ENCODE results near the gene FBN1. TPM values are rescaled to one million over a fixed set of nuclear protein-coding genes. Genes with fewer than 3 reads are reported as not detected.

FBN1 gene
- total RNA-seq, 2 experiments from 2014 or later: 1.1 to 1.6 TPM

- DNase-seq: no peak
- Mint-ChIP-seq H3K27me3 (no peaks in the 10 kb centered on the region), H3K36me3 (ENCODE audit: low read depth) (no peaks in the 10 kb centered on the region), H3K27ac (no peak overlapping the region), H3K9me3 (no peaks in the 10 kb centered on the region), H3K4me1 (peaks cover 3% of the 10 kb centered on the region), H3K4me3 (no peak overlapping the region)
- CTCF ChIA-PET: no interaction called here
- POLR2A ChIA-PET: no interaction called here
Measured at GRCh38 chr15:48467801-48468200, 177.7 kb downstream of the FBN1 start.

GRCh38 chr15:48466820-48467219 is 178.7 kb downstream of the FBN1 start:
- ChIA-PET CTCF (no interaction called here), POLR2A (no interaction called here)
- Mint-ChIP-seq H3K9me3 (no peaks in the 10 kb centered on the region), H3K4me3 (no peak overlapping the region), H3K27me3 (no peaks in the 10 kb centered on the region), H3K27ac (no peak overlapping the region), H3K4me1 (no peaks in the 10 kb centered on the region), H3K36me3 (ENCODE audit: low read depth) (no peaks in the 10 kb centered on the region)
- DNase-seq: no peak

GRCh38 chr15:48466079-48466478 is 179.4 kb downstream of the FBN1 start:
- Mint-ChIP-seq H3K27ac (no peak overlapping the region), H3K4me1 (no peaks in the 10 kb centered on the region), H3K9me3 (no peaks in the 10 kb centered on the region), H3K27me3 (no peaks in the 10 kb centered on the region), H3K36me3 (ENCODE audit: low read depth) (no peaks in the 10 kb centered on the region), H3K4me3 (no peak overlapping the region)
- ChIA-PET CTCF (no interaction called here), POLR2A (no interaction called here)
- DNase-seq: no peak

- Mint-ChIP-seq H3K27me3 (no peaks in the 10 kb centered on the region), H3K27ac (no peak overlapping the region), H3K4me1 (no peaks in the 10 kb centered on the region), H3K9me3 (no peaks in the 10 kb centered on the region), H3K4me3 (no peak overlapping the region), H3K36me3 (ENCODE audit: low read depth) (no peaks in the 10 kb centered on the region)
- no peak for DNase-seq
- CTCF ChIA-PET: no interaction called here
- POLR2A ChIA-PET: no interaction called here
Measured at GRCh38 chr15:48465410-48465809, 180.1 kb downstream of the FBN1 start.

GRCh38 chr15:48463366-48463880 is 182.1 kb downstream of the FBN1 start:
- Mint-ChIP-seq H3K27ac (no peak overlapping the region), H3K36me3 (ENCODE audit: low read depth) (no peaks in the 10 kb centered on the region), H3K4me1 (no peaks in the 10 kb centered on the region), H3K9me3 (no peaks in the 10 kb centered on the region), H3K4me3 (no peak overlapping the region), H3K27me3 (no peaks in the 10 kb centered on the region)
- CTCF ChIA-PET: no interaction called here
- POLR2A ChIA-PET: no interaction called here
- DNase-seq: no peak

GRCh38 chr15:48462688-48463087 is 182.8 kb downstream of the FBN1 start:
- H3K9me3 Mint-ChIP-seq: no peaks in the 10 kb centered on the region
- ChIA-PET CTCF (no interaction called here), POLR2A (no interaction called here)
- DNase-seq: no peak
- no peak overlapping the region for H3K27ac Mint-ChIP-seq
- no peaks in the 10 kb centered on the region for H3K4me1 Mint-ChIP-seq
- no peak overlapping the region for H3K4me3 Mint-ChIP-seq
- H3K27me3 Mint-ChIP-seq: no peaks in the 10 kb centered on the region
- no peaks in the 10 kb centered on the region for H3K36me3 Mint-ChIP-seq (ENCODE audit: low read depth)

GRCh38 chr15:48459571-48460442 is 185.7 kb downstream of the FBN1 start:
- ChIA-PET CTCF (interaction anchor here (1.3 kb wide), 1 partner anchor 12 kb away, joined by 3 read pairs; no protein-coding TSS in a partner anchor), POLR2A (no interaction called here)
- no peak for DNase-seq
- no peak overlapping the region for H3K27ac Mint-ChIP-seq
- no peak overlapping the region for H3K4me3 Mint-ChIP-seq
- no peaks in the 10 kb centered on the region for H3K4me1 Mint-ChIP-seq
- no peaks in the 10 kb centered on the region for H3K27me3 Mint-ChIP-seq
- no peaks in the 10 kb centered on the region for H3K9me3 Mint-ChIP-seq
- H3K36me3 Mint-ChIP-seq (ENCODE audit: low read depth): no peaks in the 10 kb centered on the region

- Mint-ChIP-seq H3K4me3 (no peak overlapping the region), H3K27me3 (no peaks in the 10 kb centered on the region), H3K36me3 (ENCODE audit: low read depth) (no peaks in the 10 kb centered on the region), H3K9me3 (no peaks in the 10 kb centered on the region), H3K27ac (no peak overlapping the region), H3K4me1 (no peaks in the 10 kb centered on the region)
- ChIA-PET CTCF (interaction anchor here (1.3 kb wide), 1 partner anchor 13 kb away, joined by 3 read pairs; no protein-coding TSS in a partner anchor), POLR2A (no interaction called here)
- DNase-seq: no peak
Measured at GRCh38 chr15:48458876-48459275, 186.6 kb downstream of the FBN1 start.

GRCh38 chr15:48456134-48456533 is 189.4 kb downstream of the FBN1 start:
- H3K27ac Mint-ChIP-seq: no peak overlapping the region
- ChIA-PET CTCF (no interaction called here), POLR2A (no interaction called here)
- H3K36me3 Mint-ChIP-seq (ENCODE audit: low read depth): no peaks in the 10 kb centered on the region
- no peak overlapping the region for H3K4me3 Mint-ChIP-seq
- H3K27me3 Mint-ChIP-seq: no peaks in the 10 kb centered on the region
- H3K4me1 Mint-ChIP-seq: no peaks in the 10 kb centered on the region
- no peaks in the 10 kb centered on the region for H3K9me3 Mint-ChIP-seq
- no peak for DNase-seq

- Mint-ChIP-seq H3K4me3 (no peak overlapping the region), H3K36me3 (ENCODE audit: low read depth) (no peaks in the 10 kb centered on the region)
- CTCF ChIA-PET: no interaction called here
Measured at GRCh38 chr15:48451736-48452135, 193.8 kb downstream of the FBN1 start.

GRCh38 chr15:48451241-48451640 is 194.3 kb downstream of the FBN1 start:
- ChIA-PET CTCF (no interaction called here), POLR2A (no interaction called here)
- H3K27ac Mint-ChIP-seq: no peak overlapping the region
- peaks cover 3% of the 10 kb centered on the region for H3K27me3 Mint-ChIP-seq
- no peak overlapping the region for H3K4me3 Mint-ChIP-seq
- no peaks in the 10 kb centered on the region for H3K9me3 Mint-ChIP-seq
- DNase-seq: no peak
- H3K4me1 Mint-ChIP-seq: no peaks in the 10 kb centered on the region
- H3K36me3 Mint-ChIP-seq (ENCODE audit: low read depth): no peaks in the 10 kb centered on the region

More at GRCh38 chr15:48451736-48452135, 193.8 kb downstream of the FBN1 start:
- DNase-seq: no peak
- POLR2A ChIA-PET: no interaction called here
- peaks cover 3% of the 10 kb centered on the region for H3K27me3 Mint-ChIP-seq
- no peaks in the 10 kb centered on the region for H3K9me3 Mint-ChIP-seq
- no peak overlapping the region for H3K27ac Mint-ChIP-seq
- H3K4me1 Mint-ChIP-seq: no peaks in the 10 kb centered on the region

- Mint-ChIP-seq H3K9me3 (no peaks in the 10 kb centered on the region), H3K27ac (no peak overlapping the region), H3K4me3 (no peak overlapping the region), H3K4me1 (no peaks in the 10 kb centered on the region), H3K36me3 (ENCODE audit: low read depth) (no peaks in the 10 kb centered on the region), H3K27me3 (peaks cover 3% of the 10 kb centered on the region)
- no peak for DNase-seq
- POLR2A ChIA-PET: no interaction called here
- CTCF ChIA-PET: no interaction called here
Measured at GRCh38 chr15:48449734-48450133, 195.8 kb downstream of the FBN1 start.

GRCh38 chr15:48447657-48448056 is 197.9 kb downstream of the FBN1 start:
- H3K4me1 Mint-ChIP-seq: no peaks in the 10 kb centered on the region
- H3K9me3 Mint-ChIP-seq: no peaks in the 10 kb centered on the region
- CTCF ChIA-PET: no interaction called here
- H3K4me3 Mint-ChIP-seq: no peak overlapping the region
- no peak overlapping the region for H3K27ac Mint-ChIP-seq
- DNase-seq: no peak
- no peaks in the 10 kb centered on the region for H3K36me3 Mint-ChIP-seq (ENCODE audit: low read depth)
- peaks cover 3% of the 10 kb centered on the region for H3K27me3 Mint-ChIP-seq
- POLR2A ChIA-PET: no interaction called here

- Mint-ChIP-seq H3K27ac (no peak overlapping the region), H3K9me3 (no peaks in the 10 kb centered on the region), H3K4me3 (no peak overlapping the region), H3K27me3 (peaks cover 3% of the 10 kb centered on the region), H3K36me3 (ENCODE audit: low read depth) (no peaks in the 10 kb centered on the region), H3K4me1 (no peaks in the 10 kb centered on the region)
- ChIA-PET POLR2A (no interaction called here), CTCF (no interaction called here)
- DNase-seq: no peak
Measured at GRCh38 chr15:48447058-48447457, 198.5 kb downstream of the FBN1 start.

Data from activated CD4-positive, alpha-beta T cell treated with anti-CD3 and anti-CD28 coated beads, Interleukin-2, amount 10 ng/mL, durations not matched to agents 7 days and 5 days (primary cell).